ENCODE data around the gene GADL1. TPM values are rescaled to one million over a fixed set of nuclear protein-coding genes. Genes with fewer than 3 reads are reported as not detected.

The GADL1 gene
- total and polyA plus RNA-seq, 12 donors, result 0.06 to 0.55 (median 0.13) TPM; not detected in 3

- H3K36me3 ChIP-seq (replicated peaks in 1 of 2), result peaks cover 0 to 9% of the 10 kb centered on the region in 2 donors
- no peaks in the 10 kb centered on the region for H3K9me3 ChIP-seq (replicated peaks in 1 of 3)
- intact Hi-C loops (cut with DNase I), result no loop called here
- no peak for TF ChIP-seq POLR2A (IDR thresholded peaks at IDR 0.05)
- no peak for TF ChIP-seq CTCF (IDR thresholded peaks at IDR 0.05)
- no peaks in the 10 kb centered on the region for H3K27me3 ChIP-seq
- no peak for DNase-seq
- no peak overlapping the region for H3K4me3 ChIP-seq
- no peaks in the 10 kb centered on the region for H3K4me1 ChIP-seq (replicated peaks in 1 of 2)
- H3K27ac ChIP-seq, result no peak overlapping the region
Measured at GRCh38 chr3:30702038-30702827, 192.2 kb downstream of the GADL1 start.

GRCh38 chr3:30700702-30701321, 193.6 kb downstream of the GADL1 start:
- no peaks in the 10 kb centered on the region for H3K27me3 ChIP-seq
- intact Hi-C loops (cut with DNase I), result no loop called here
- H3K4me1 ChIP-seq (replicated peaks in 1 of 2), result peaks cover 9 to 12% of the 10 kb centered on the region in 2 donors
- 91 to 97% (median 94%) methylated on average over 3 of the region's 3 CpGs for WGBS, 4 donors
- peaks cover 0 to 9% of the 10 kb centered on the region in 2 donors for H3K36me3 ChIP-seq (replicated peaks in 1 of 2)
- no peaks in the 10 kb centered on the region for H3K9me3 ChIP-seq (replicated peaks in 1 of 3)
- TF ChIP-seq POLR2A (IDR thresholded peaks at IDR 0.05), result no peak
- TF ChIP-seq CTCF (IDR thresholded peaks at IDR 0.05), result no peak
- no peak overlapping the region for H3K27ac ChIP-seq
- H3K4me3 ChIP-seq, result no peak overlapping the region
- no peak for DNase-seq

GRCh38 chr3:30699927-30700326, 194.5 kb downstream of the GADL1 start:
- intact Hi-C loops (cut with DNase I), result loop anchor here in 1 of 2 donors (10.0 kb wide), 1 partner anchor 85 kb away; no protein-coding TSS in a partner anchor
- TF ChIP-seq POLR2A (IDR thresholded peaks at IDR 0.05), result no peak
- no peak for TF ChIP-seq CTCF (IDR thresholded peaks at IDR 0.05)
- H3K4me3 ChIP-seq, result no peak overlapping the region
- H3K4me1 ChIP-seq (replicated peaks in 1 of 2), result peaks cover 9 to 13% of the 10 kb centered on the region in 2 donors
- H3K36me3 ChIP-seq (replicated peaks in 1 of 2), result peaks cover 0 to 12% of the 10 kb centered on the region in 2 donors
- 93 to 96% (median 95%) methylated on average over 4 of the region's 4 CpGs for WGBS, 4 donors
- H3K27me3 ChIP-seq, result no peaks in the 10 kb centered on the region
- DNase-seq, result no peak
- H3K9me3 ChIP-seq (replicated peaks in 1 of 3), result no peaks in the 10 kb centered on the region
- H3K27ac ChIP-seq, result no peak overlapping the region

- H3K27ac ChIP-seq, result no peak overlapping the region
- 34 to 80% (median 77%) methylated on average over 2 of the region's 2 CpGs for WGBS, 4 donors
- peaks cover 0 to 21% of the 10 kb centered on the region in 2 donors for H3K36me3 ChIP-seq (replicated peaks in 1 of 2)
- intact Hi-C loops (cut with DNase I), result loop anchor here in 1 of 2 donors (10.0 kb wide), 1 partner anchor 84 kb away; no protein-coding TSS in a partner anchor
- DNase-seq, result no peak
- H3K4me1 ChIP-seq (replicated peaks in 1 of 2), result peaks cover 9 to 23% of the 10 kb centered on the region in 2 donors
- no peaks in the 10 kb centered on the region for H3K9me3 ChIP-seq (replicated peaks in 1 of 3)
- H3K27me3 ChIP-seq, result no peaks in the 10 kb centered on the region
- no peak overlapping the region for H3K4me3 ChIP-seq
- no peak for TF ChIP-seq CTCF (IDR thresholded peaks at IDR 0.05)
- no peak for TF ChIP-seq POLR2A (IDR thresholded peaks at IDR 0.05)
Measured at GRCh38 chr3:30698549-30698948, 195.9 kb downstream of the GADL1 start.

Measured in adrenal gland (tissue), 12 donors.